Measurements from ENCODE around the gene ZFAND3. TPM values are rescaled to one million over a fixed set of nuclear protein-coding genes. Genes with fewer than 3 reads are reported as not detected.

The ZFAND3 gene
- total and polyA plus RNA-seq, 10 of the 15 experiments (the other 5 are each of a cell fraction or from before 2014, with no cell fraction given) = 0.90 to 34.4 (median 16.3) TPM

GRCh38 chr6:38110481-38110971 lies 291.0 kb downstream of the ZFAND3 start (continued):
- TF ChIP-seq USF1 (IDR thresholded peaks at IDR 0.05; ENCODE audit: borderline replicate concordance, extremely low read length, insufficient read depth, low read depth, low read length) = no peak
- TF ChIP-seq NFYA (IDR thresholded peaks at IDR 0.05; ENCODE audit: borderline replicate concordance, low read depth, low read length) = no peak
- no peak for TF ChIP-seq ATF2 (IDR thresholded peaks at IDR 0.05; ENCODE audit: low read length)
- no peak for TF ChIP-seq CEBPZ (IDR thresholded peaks at IDR 0.05; ENCODE audit: low read depth, low read length)
- TF ChIP-seq EGR1 (IDR thresholded peaks at IDR 0.05; ENCODE audit: borderline replicate concordance in 1 of 2, low read depth in 2 of 2, low read length in 2 of 2) = no peak
- no peak for TF ChIP-seq TAF1 (IDR thresholded peaks at IDR 0.05; ENCODE audit: borderline replicate concordance, low read depth, low read length)
- no peak for TF ChIP-seq PAX8 (IDR thresholded peaks at IDR 0.05)
- no peak for TF ChIP-seq RBBP5 (conservative IDR thresholded peaks at IDR 0.05)
